Retinal pigment epithelial cell (primary cell): ENCODE measurements around the gene IGF1.
A peak's percentile ranks its signal among the peaks of the same experiment; 100 is the strongest.

Experiments used
- DNase-seq: peaks from one replicate; pipeline ENCODE4 v3.0.0-alpha.2; 2010; ENCODE audit warnings: low read depth
- H3K4me3 ChIP-seq: 2 replicates; pipeline ENCODE4 v1.5.1; 2011; ENCODE audit warnings: mild to moderate bottlenecking, low read length, control low read depth, moderate library complexity
- CTCF ChIP-seq: conservative IDR thresholded peaks from 2 replicates; pipeline ENCODE4 v1.5.1; 2011; ENCODE audit warnings: low read depth, low read length, control low read depth, inconsistent platforms

Gene IGF1

GRCh38 chr12:102480406-102480805 is at the start of gene IGF1:
Gene IGF1 (minus strand): TSS chr12:102480563. CDS start chr12:102480381, 182 bp downstream.
- TF ChIP-seq CTCF: peak; percentile 33
- H3K4me3 ChIP-seq: no peak within 1 kb of the TSS
- DNase-seq: no peak

GRCh38 chr12:102528111-102528510 is 47.7 kb upstream of the IGF1 start:
- no peak for TF ChIP-seq CTCF
- peak; percentile 56 for DNase-seq

GRCh38 chr12:102527171-102527720 is 46.9 kb upstream of the IGF1 start:
- no peak for TF ChIP-seq CTCF
- no peak overlapping the region for H3K4me3 ChIP-seq
- peak; percentile 56 for DNase-seq

More at GRCh38 chr12:102528111-102528510, 47.7 kb upstream of the IGF1 start:
- H3K4me3 ChIP-seq: no peak overlapping the region

- TF ChIP-seq CTCF: no peak
- no peak overlapping the region for H3K4me3 ChIP-seq
- peak; percentile 7 for DNase-seq
Observed at GRCh38 chr12:102526656-102527055, 46.3 kb upstream of the IGF1 start.

- no peak for DNase-seq
- no peak overlapping the region for H3K4me3 ChIP-seq
- no peak for TF ChIP-seq CTCF
Observed at GRCh38 chr12:102522768-102523167, 42.4 kb upstream of the IGF1 start.

- no peak overlapping the region for H3K4me3 ChIP-seq
- no peak for TF ChIP-seq CTCF
- DNase-seq: no peak
Observed at GRCh38 chr12:102521662-102522277, 41.4 kb upstream of the IGF1 start.

- no peak for DNase-seq
- no peak for TF ChIP-seq CTCF
- no peak overlapping the region for H3K4me3 ChIP-seq
Observed at GRCh38 chr12:102518871-102519270, 38.5 kb upstream of the IGF1 start.
